GM12873 (cell line): Measurements from ENCODE around the gene TCF12.

Experiments used
- CTCF ChIP-seq: IDR thresholded peaks from 2 replicates; pipeline ENCODE4 v1.5.1; 2012; ENCODE audit warnings: low read depth, mild to moderate bottlenecking, moderate library complexity, low read length, control low read depth; ENCODE audit not compliant: insufficient read depth; ENCODE audit errors: missing control alignments

TCF12 gene

GRCh38 chr15:57025264-57025926 lies 107.0 kb downstream of the TCF12 start:
- no peak for TF ChIP-seq CTCF

GRCh38 chr15:57026016-57026592 lies 107.7 kb downstream of the TCF12 start:
- no peak for TF ChIP-seq CTCF

GRCh38 chr15:57027596-57027995 lies 109.2 kb downstream of the TCF12 start:
- no peak for TF ChIP-seq CTCF

GRCh38 chr15:57028176-57028575 lies 109.7 kb downstream of the TCF12 start:
- no peak for TF ChIP-seq CTCF

- no peak for TF ChIP-seq CTCF
These were observed 111.6 kb downstream of the TCF12 start for GRCh38 chr15:57030011-57030410.

GRCh38 chr15:57031082-57031481 lies 112.6 kb downstream of the TCF12 start:
- no peak for TF ChIP-seq CTCF

GRCh38 chr15:57031605-57032004 lies 113.2 kb downstream of the TCF12 start:
- no peak for TF ChIP-seq CTCF
